ENCODE measurements around the gene PRSS57.

GRCh38 chr19:704447-704741, 9.1 kb upstream of the PRSS57 start:
- TF ChIP-seq, protein P1, sequence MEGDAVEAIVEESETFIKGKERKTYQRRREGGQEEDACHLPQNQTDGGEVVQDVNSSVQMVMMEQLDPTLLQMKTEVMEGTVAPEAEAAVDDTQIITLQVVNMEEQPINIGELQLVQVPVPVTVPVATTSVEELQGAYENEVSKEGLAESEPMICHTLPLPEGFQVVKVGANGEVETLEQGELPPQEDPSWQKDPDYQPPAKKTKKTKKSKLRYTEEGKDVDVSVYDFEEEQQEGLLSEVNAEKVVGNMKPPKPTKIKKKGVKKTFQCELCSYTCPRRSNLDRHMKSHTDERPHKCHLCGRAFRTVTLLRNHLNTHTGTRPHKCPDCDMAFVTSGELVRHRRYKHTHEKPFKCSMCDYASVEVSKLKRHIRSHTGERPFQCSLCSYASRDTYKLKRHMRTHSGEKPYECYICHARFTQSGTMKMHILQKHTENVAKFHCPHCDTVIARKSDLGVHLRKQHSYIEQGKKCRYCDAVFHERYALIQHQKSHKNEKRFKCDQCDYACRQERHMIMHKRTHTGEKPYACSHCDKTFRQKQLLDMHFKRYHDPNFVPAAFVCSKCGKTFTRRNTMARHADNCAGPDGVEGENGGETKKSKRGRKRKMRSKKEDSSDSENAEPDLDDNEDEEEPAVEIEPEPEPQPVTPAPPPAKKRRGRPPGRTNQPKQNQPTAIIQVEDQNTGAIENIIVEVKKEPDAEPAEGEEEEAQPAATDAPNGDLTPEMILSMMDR (conservative IDR thresholded peaks at IDR 0.05; ENCODE audit: low read depth, low read length): no peak
- TF ChIP-seq EZH2 (IDR thresholded peaks at IDR 0.05; ENCODE audit: borderline replicate concordance, low read depth, low read length, poor library complexity, severe bottlenecking): no peak

Data from A673 (cell line).